GM19240 (cell line): ENCODE results near the gene KDELR1.

Experiments used
- DNase-seq: peaks from one replicate; pipeline ENCODE4 v3.0.0; 2011; ENCODE audit warnings: low spot score; ENCODE audit not compliant: insufficient read length

The KDELR1 gene

DNA sequence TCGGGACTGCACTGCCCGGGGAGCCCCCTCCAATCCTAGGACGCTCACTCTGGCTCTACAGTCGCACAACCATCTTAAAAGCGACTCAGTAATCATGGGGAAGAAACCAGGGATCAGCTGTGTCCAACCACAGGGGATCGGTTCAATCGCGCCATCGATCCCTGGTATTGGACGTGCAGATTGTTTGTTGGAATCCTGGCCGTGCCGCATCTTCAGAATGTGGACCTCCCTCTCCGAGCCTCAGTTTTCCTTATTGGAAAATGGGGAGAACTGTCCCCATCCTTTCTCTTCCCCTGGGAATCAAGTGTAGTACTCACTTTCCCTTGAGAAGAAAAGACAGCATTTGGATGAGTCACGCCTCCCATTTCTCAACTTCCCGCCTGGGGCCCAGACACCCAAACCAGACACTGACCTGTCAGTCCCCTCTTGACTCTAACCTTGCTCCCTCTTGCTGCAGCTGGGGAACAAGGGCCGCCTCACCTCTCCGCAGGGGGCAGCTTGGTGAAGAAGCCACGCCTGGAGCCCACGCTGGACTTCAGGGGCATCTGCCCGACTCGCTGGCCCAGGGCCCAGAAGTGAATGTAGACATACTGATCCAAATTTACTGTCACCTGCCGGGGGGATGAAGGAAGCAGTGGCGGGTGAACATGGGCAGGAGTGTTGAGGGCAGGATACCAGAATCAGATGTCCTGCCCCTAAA is 48.4 kb downstream of the KDELR1 start:
- no peak for DNase-seq

DNA sequence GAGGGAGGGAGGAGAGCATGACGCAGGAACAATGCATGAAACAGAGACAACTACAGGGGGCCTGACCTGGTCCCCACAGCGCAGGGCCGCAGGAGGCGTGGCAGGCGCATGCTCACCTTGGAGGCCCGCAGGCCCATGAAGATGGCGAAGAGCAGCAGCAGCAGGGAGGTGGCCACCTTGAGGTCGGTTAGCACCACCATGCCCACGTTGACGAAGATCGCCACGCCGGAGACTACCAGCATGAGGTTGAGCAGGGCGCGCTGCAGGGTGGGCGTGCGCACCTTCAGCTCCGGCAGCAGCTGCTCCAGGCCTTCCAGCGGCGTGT is 49.0 kb downstream of the KDELR1 start:
- DNase-seq, result no peak

DNA sequence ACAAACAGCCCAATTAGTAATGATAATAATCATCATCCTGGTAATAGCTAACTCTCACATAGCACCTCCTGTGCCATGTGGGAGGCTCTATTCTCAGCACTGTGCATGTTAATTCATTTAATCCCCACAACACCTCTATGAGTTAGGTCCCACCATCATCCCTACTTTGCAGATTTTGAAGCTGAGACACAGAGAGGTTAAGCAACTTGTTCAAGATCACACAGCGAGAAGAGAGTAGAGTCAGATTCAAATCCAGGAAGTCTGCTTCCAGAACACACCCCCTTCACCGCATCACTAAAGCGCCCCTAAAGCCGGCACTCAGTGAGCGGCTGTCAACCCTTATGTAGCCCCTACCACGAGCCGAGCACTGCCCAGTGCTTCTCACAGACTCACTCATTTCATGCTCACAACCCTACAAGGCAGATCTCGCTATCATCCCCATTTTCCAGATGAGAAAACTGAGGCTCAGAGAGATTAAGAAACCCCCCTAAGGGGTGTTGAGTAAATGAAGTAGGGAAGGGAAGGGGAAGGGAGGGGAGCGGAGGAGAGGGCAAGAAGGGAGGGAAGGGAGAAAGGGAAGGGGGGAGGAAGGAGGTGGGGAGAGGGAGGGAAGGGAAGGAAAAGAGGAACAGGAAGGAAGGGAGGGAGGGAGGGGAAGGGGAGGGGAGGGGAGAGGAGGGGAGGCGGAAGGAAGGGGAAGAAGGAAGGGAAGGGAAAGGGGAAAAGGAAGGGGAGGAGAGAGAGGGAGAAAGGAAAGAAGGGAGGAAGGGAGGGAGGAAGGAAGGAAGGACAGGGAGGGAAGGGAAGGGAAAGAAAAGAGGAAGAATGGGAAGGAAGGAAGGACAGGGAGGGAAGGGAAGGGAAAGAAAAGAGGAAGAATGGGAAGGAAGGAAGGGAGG is 49.6 kb downstream of the KDELR1 start:
- no peak for DNase-seq

DNA sequence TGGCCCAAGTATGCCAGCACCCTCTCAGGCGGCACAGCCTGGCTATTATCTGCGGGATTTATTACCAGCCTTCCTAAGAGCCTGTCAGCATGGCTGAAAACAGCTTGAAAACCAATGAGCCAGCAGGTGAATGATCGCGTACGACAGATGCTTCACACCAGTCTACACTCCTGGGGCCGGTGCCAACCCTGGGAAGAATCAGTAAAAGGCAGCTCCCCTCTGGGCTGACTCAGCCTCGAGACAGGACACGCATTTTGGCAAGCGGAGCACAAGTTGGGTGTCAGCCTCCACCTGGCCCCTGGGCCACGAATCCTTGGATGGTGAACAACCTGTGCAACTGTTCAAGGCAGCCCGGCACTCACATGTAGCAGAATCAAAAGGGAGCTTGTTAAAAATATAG is 50.4 kb downstream of the KDELR1 start:
- DNase-seq, result no peak

DNA sequence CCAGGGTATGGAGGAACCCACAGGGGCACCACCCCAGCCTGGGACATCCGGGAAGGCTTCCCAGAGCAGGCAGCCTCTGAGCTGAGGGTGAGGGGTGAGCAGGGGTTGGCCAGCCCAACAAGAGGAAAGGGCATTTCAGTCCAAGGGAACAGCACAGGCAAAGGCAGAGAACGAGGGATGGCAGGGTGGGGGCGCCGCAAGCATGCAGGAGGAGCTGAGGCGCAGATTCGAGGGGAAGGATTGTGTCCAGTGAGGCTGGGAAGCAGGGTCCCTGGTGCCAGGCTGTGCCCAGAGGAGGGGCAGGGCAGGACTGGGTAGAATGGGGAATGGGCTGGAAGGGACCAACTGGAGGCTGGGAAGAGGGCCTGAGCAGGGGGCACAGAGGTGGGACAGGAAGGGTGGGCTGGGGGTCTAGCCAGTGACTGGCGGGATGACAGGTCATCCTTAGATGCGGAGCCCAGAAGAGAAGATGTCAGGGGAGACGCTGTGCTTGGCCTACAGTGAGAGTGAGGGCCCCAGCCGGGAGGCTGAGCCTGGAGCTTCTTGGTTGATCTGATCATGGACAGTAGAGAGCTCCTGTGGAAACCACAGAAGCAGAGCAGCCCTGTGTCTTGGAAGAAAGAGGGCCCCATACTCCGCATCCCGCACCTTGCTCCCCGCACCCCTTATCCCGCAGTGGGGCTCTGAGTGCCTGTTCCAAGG is 52.4 kb downstream of the KDELR1 start:
- DNase-seq, result no peak

DNA sequence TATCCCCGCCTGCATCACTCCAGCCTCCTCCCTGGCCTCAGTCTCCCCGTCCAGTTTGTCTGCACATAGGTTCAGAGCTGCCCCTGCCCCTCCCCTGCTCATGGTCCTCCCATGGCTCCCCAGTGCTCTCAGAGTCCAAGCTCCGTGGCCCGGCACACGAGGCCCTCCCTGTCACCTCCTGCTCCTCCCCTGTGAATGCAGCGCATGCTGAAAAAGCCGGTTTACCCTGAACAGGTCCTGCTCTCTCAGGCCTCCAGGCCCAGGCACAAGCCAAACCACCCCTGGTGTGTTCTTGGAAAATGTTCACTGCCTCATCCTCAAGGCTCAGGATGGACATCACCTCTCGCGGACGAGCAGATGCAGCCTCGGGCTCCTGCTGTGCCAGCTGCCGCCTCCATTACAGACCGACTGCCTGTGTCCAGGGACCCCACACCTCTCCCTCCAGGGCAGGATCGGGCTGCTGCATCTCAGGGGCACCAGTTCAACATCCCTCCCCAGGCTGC is 53.0 kb downstream of the KDELR1 start:
- DNase-seq, result no peak

DNA sequence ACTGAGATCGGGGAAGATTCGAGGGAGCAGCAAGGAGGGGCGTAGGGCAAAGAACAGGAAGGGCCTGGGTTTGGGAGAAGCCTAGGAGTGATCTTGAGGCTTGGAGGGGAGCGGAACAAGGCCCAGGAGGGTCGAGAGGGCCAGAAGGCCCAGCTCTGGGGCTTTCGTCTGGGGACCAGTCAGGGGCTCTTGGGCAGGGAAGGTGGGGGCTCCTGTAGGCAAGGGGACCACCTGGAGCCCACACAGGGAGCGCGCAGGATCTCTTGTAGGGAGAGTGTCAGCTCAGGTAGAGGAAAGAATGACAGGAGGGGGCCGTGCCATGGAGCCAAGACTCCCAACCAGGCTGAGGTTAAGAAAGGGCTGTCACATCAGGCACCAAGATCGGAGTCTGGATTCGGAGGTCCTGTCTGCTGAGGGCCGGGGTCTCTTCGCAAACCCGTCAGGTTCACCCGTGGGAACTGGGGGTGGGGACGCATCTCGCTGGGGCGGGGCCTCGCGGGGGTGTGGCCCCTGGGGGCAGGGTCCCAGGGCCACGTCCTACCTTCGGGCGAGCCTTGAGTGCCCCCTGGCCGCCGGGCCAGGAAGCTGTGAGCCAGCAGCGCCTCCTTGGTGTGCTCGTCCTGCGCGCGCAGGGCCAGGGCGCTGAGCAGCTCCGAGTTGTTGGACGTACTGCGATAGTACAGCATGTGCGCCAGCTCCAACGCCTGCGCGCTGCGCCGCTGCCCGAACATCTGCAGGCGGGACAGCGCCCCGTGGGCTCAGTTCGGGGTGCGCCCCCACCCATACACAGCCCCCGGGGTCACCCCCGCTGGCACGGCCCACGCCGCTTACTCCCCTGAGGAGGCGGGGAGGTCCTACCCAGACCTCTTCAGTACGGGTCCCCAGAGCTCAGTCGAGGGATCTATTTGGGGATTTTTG is 57.6 kb downstream of the KDELR1 start:
- peak; percentile 91 for DNase-seq

DNA sequence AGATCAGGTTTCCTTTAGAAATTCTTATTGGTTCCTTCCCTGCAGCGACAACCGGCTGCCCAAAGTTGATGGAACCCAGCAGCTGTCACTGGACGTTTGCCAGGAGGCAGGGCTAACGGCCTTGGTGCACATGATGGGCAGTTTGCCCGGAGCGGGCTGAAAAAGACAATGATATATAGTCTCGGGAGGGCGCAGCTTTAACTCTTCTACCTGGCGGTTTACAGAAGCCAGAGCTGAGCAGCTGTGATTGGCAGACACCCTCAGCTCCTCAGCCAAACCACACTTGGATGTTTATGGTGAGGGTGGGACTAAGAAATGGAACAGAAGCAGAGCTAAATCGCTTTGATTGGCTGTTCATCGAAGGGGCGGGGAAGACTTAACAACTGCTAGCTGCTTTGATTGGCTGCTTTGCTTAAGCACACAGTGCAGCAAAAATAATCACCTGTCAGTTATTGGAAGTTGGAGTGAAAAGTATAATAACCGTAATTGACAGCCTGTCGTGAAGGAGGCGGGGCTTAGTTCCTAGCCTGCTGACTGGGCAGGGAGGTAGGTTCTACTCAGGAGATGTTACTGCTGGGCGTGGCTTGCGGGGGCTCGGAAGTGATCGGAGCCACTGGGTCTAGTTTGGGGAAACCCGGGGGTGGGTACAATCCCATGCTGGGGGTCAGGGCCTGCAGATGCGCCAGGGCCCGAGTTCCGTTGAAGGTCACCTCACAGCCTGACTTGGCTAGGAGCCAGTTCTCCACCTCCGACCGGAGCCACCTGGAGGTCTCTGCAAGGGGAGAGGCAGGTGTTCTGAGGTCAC is 58.5 kb downstream of the KDELR1 start:
- peak; percentile 72 for DNase-seq
